Activated CD8-positive, alpha-beta T cell treated with anti-CD3 and anti-CD28 coated beads for 36 hours (primary cell): ENCODE data around the gene SULT1A2. TPM values are rescaled to one million over a fixed set of nuclear protein-coding genes. Genes with fewer than 3 reads are reported as not detected.
A peak's percentile ranks its signal among the peaks of the same experiment; 100 is the strongest.
"Not testable (repeated sequence)": the region's sequence is repeated elsewhere in the genome, so short reads cannot be mapped to it uniquely, and the experiment has no call there.

Experiments used
- ATAC-seq: fragments of 200-7000 bp; cut with Tn5 transposase; one replicate; pipeline ENCODE4 v1.10.0; 2021; ENCODE audit warnings: mild to moderate bottlenecking, moderate library complexity
- CTCF ChIA-PET: fragments of 350-600 bp; sonication (Branson Sonifier 250); formaldehyde crosslinking; loops from one replicate; lab custom pipeline; 2021; ENCODE audit warnings: antibody characterized with exemption; lab: Charles Lee
- POLR2A ChIA-PET: fragments of 350-600 bp; sonication (Branson Sonifier 250); formaldehyde crosslinking; loops from one replicate; lab custom pipeline; 2021; ENCODE audit warnings: antibody characterized with exemption; lab: Charles Lee
- DNase-seq: peaks from one replicate; pipeline ENCODE4 v3.0.0-alpha.2; 2020
- H3K27ac Mint-ChIP-seq: one replicate; pipeline ENCODE4 v1.8.0; 2021; ENCODE audit warnings: mild to moderate bottlenecking, mixed read lengths
- H3K27me3 Mint-ChIP-seq: one replicate; pipeline ENCODE4 v1.8.0; 2021; ENCODE audit warnings: mixed read lengths
- H3K36me3 Mint-ChIP-seq: one replicate; pipeline ENCODE4 v1.8.0; 2021; ENCODE audit warnings: low read depth, mixed read lengths
- H3K4me1 Mint-ChIP-seq: one replicate; pipeline ENCODE4 v1.8.0; 2021; ENCODE audit warnings: low read depth, mixed read lengths
- H3K4me3 Mint-ChIP-seq: one replicate; pipeline ENCODE4 v1.8.0; 2021; ENCODE audit warnings: mild to moderate bottlenecking, moderate library complexity, mixed read lengths
- H3K9me3 Mint-ChIP-seq: one replicate; pipeline ENCODE4 v1.8.0; 2021; ENCODE audit warnings: mixed read lengths
- intact Hi-C: fragments of 100-400 bp; cut with micrococcal nuclease; formaldehyde crosslinking; loops from one replicate; pipeline ENCODE4 v1.10.0; 2022
- total RNA-seq, 2 experiments: library from RNA; stranded (reverse); gene quantifications; one replicate each; pipeline ENCODE4 v1.2.3, GENCODE V29; 2021
- TF ChIP-seq, protein P1 (sequence below): fragments of 200-600 bp; IDR thresholded peaks from one replicate; pipeline ENCODE4 v1.8.0; 2022; ENCODE audit warnings: antibody characterized with exemption, mild to moderate bottlenecking

Gene SULT1A2
- total RNA-seq, 2 experiments from 2014 or later = 0.81 to 1.0 TPM

- H3K27me3 Mint-ChIP-seq, H3K4me1 Mint-ChIP-seq, H3K27ac Mint-ChIP-seq, H3K4me3 Mint-ChIP-seq, H3K9me3 Mint-ChIP-seq, POLR2A ChIA-PET, ATAC-seq, intact Hi-C loops: not testable (repeated sequence)
- peaks cover 10% of the 10 kb centered on the region for H3K36me3 Mint-ChIP-seq
- CTCF ChIA-PET = interaction anchor here (1.1 to 1.5 kb wide), 3 partner anchors 9 to 294 kb away, joined by 4 to 6 read pairs (median 4); no protein-coding TSS in a partner anchor
- TF ChIP-seq, protein P1, sequence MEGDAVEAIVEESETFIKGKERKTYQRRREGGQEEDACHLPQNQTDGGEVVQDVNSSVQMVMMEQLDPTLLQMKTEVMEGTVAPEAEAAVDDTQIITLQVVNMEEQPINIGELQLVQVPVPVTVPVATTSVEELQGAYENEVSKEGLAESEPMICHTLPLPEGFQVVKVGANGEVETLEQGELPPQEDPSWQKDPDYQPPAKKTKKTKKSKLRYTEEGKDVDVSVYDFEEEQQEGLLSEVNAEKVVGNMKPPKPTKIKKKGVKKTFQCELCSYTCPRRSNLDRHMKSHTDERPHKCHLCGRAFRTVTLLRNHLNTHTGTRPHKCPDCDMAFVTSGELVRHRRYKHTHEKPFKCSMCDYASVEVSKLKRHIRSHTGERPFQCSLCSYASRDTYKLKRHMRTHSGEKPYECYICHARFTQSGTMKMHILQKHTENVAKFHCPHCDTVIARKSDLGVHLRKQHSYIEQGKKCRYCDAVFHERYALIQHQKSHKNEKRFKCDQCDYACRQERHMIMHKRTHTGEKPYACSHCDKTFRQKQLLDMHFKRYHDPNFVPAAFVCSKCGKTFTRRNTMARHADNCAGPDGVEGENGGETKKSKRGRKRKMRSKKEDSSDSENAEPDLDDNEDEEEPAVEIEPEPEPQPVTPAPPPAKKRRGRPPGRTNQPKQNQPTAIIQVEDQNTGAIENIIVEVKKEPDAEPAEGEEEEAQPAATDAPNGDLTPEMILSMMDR = peak; percentile 57
- peak; percentile 53 for DNase-seq
Observed at GRCh38 chr16:28615486-28616223, 18.8 kb upstream of the SULT1A2 start.

- intact Hi-C loops, DNase-seq, H3K36me3 Mint-ChIP-seq, H3K4me3 Mint-ChIP-seq, H3K27ac Mint-ChIP-seq, H3K9me3 Mint-ChIP-seq, POLR2A ChIA-PET, CTCF ChIA-PET, H3K27me3 Mint-ChIP-seq, ATAC-seq: not testable (repeated sequence)
- H3K4me1 Mint-ChIP-seq = peaks cover 12% of the 10 kb centered on the region
Observed at GRCh38 chr16:28614561-28614960, 17.7 kb upstream of the SULT1A2 start.

GRCh38 chr16:28613912-28614311 is 17.1 kb upstream of the SULT1A2 start:
- H3K36me3 Mint-ChIP-seq, DNase-seq, H3K27me3 Mint-ChIP-seq, H3K9me3 Mint-ChIP-seq, CTCF ChIA-PET, ATAC-seq, H3K4me3 Mint-ChIP-seq, H3K27ac Mint-ChIP-seq, POLR2A ChIA-PET, intact Hi-C loops: not testable (repeated sequence)
- peaks cover 12% of the 10 kb centered on the region for H3K4me1 Mint-ChIP-seq

DNA sequence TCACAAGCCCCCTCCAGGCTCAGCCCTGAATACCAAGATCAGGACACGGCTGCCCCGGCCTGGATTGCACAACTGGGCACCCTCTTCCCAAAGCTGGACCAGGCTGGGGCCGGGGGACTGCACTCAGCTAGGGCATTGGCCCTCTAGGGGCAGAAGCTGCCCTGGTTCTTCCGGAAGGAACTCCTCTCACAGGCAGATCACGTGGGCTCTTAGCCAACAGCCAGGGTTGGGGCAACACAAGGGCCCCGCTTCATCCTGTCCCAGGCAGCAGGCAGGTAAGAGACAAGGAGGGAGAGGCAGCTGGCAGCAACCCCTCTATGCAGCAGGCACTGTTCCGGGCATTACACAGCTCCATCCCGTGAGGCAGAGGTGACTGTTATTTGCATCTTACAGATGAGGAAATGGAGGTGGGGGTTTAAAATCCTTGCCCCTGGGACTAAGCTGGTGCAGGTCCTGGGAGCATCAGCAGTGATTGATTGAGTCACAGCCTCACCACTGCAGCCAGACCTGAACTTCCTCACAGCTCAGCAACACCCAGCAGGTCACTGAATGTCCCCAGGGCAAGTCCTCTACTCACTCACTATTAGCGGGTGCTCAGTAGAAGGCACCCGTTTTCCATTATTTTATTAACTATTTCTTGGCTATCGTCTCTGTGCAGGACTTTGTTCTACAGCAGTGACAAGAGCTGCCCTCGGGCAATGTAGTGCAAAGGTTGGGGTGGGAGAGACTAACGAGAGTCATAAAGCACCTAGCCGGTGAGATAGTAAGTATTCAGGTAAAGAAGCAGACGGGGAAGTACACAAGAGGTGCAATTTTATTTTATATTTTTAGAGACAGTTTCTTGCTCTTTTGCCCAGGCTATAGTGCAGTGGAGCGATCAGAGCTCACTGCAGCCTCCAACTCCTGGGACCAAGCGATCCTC is 15.8 kb upstream of the SULT1A2 start:
- H3K4me1 Mint-ChIP-seq = peaks cover 12% of the 10 kb centered on the region
- POLR2A ChIA-PET, H3K9me3 Mint-ChIP-seq, H3K27me3 Mint-ChIP-seq, DNase-seq, CTCF ChIA-PET, H3K4me3 Mint-ChIP-seq, intact Hi-C loops, H3K36me3 Mint-ChIP-seq, H3K27ac Mint-ChIP-seq: not testable (repeated sequence)
- ATAC-seq = peak; percentile 92

DNA sequence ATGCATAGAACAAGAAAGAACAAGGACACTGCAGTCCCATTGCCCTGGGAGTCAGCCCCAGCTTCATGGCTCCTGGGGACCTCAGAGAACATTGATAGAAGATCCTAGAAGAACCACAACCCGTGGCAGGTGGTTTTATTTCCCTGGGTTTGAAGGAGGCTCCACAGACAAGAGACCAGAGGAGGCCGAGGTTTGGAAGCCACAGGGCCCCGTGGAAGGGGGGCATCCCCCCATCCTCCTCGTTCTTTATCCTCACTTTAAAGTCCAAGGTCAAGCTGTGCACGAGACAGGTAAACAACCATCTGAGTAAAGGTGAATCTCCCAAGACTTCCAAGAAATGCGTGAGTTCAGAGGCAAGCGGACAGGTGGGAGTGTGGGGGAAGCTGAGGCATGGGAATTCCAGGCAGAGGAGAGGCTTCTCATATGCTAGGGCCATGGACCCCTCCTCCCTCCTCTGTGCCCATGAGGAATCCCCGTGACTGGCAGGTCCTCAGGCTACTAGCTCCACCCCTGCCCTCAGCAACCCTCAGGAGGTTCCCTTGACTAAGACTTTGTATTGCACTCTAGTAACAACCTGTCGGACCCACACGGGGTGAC is 13.8 kb upstream of the SULT1A2 start:
- TF ChIP-seq, protein P1 = no peak
- DNase-seq (no peak), ATAC-seq (no peak)
- no peaks in the 10 kb centered on the region for H3K9me3 Mint-ChIP-seq
- H3K27me3 Mint-ChIP-seq = no peaks in the 10 kb centered on the region
- H3K4me1 Mint-ChIP-seq = peaks cover 12% of the 10 kb centered on the region
- no peak overlapping the region for H3K4me3 Mint-ChIP-seq
- peaks cover 2% of the 10 kb centered on the region for H3K36me3 Mint-ChIP-seq
- no peak overlapping the region for H3K27ac Mint-ChIP-seq
- CTCF ChIA-PET = interaction anchor here (1.2 kb wide), 1 partner anchor 13 kb away, joined by 5 read pairs; no protein-coding TSS in a partner anchor
- intact Hi-C loops = no loop called here
- POLR2A ChIA-PET = interaction anchor here (0.6 kb wide), 1 partner anchor 232 kb away, joined by 3 read pairs; no protein-coding TSS in a partner anchor
